Heart left ventricle (tissue), 13 donors: ENCODE measurements around the gene AHRR.
A peak's percentile ranks its signal among the peaks of the same experiment; 100 is the strongest.

Experiments
- POLR2A ChIP-seq, 2 donors: fragments of 450-650 bp; IDR thresholded peaks; one replicate each; pipeline ENCODE4 v1.6.1; 2017; ENCODE audit warnings: antibody characterized with exemption in 2 of 2, mild to moderate bottlenecking in 2 of 2, moderate library complexity in 2 of 2
- TF ChIP-seq, protein P1 (sequence below), 12 donors: fragments of 200-600 bp; sonication (generic) in 4 of 12; IDR thresholded peaks; one replicate each; pipeline versions ENCODE4 v1.5.0 to v1.8.0; 2018 to 2022; ENCODE audit warnings: antibody characterized with exemption in 12 of 12, mild to moderate bottlenecking in 5 of 12
- donor health status: ischemic (EF 13 %, LVEDD 7.1; RV severe dilation, severe dysfunction).
- donor health status: DM: no; HTN: yes; CAD: no.
- donor health status: DM: no; HTN: no; CAD: no.
- donor health status: ischemic (EF 25% LVEDD 6.9; RV normal size, moderate dysfunction).
- donor health status: ischemic (EF 25% LVEDD 5.7; RV mildly dilated, moderate dysfunction).
- donor health status: ischemic (EF 35%, LVEDD 5.7; RV mildly dilated, moderate dysfunction).
- donor health status: nonischemic (EF 11% LVEDD 7.7; RV severe dilation, severe dysfunction).
- donor health status: DM: yes; HTN: yes; CAD: no.
- donor health status: PGD.
- donor health status: ischemic (EF 29% LVEDD 5.4; RV normal size, mild dysfunction).
- donor health status: nonischemic (EF 23%, LVEDD 6.1; RV moderate dilation, normal function).

DNA sequence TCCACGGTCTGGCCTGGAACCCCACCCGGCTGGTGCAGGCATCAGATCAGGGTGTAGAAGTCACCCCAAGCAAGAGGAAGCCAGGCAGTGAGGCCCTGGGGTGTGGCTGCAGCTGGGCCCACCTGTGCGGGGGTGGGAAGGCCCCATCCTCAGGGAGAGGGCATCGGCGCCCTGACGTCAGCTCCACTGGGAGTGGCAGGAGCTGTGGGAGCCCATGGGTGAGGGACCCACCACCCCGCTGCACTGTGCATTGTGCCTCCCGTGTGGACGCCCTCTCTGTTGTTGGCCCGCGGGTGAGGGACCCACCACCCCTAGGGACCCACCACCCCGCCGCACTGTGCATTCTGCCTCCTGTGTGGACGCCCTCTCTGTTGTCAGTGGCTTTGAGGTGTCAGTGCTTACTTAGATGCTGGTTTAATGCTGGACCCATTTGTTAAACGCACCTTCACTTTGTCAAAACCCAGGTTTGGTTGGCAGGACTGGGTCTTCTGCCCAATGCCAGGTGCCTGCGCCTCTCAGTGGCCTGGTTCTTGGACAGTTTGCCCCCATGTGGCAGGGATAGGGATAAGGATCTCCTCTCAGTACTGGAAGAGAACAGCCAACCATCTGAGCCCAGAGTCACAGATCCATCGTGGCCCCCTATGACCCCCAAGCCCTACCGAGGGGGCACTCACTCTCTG is 114.6 kb downstream of the AHRR start:
- TF ChIP-seq, protein P1, sequence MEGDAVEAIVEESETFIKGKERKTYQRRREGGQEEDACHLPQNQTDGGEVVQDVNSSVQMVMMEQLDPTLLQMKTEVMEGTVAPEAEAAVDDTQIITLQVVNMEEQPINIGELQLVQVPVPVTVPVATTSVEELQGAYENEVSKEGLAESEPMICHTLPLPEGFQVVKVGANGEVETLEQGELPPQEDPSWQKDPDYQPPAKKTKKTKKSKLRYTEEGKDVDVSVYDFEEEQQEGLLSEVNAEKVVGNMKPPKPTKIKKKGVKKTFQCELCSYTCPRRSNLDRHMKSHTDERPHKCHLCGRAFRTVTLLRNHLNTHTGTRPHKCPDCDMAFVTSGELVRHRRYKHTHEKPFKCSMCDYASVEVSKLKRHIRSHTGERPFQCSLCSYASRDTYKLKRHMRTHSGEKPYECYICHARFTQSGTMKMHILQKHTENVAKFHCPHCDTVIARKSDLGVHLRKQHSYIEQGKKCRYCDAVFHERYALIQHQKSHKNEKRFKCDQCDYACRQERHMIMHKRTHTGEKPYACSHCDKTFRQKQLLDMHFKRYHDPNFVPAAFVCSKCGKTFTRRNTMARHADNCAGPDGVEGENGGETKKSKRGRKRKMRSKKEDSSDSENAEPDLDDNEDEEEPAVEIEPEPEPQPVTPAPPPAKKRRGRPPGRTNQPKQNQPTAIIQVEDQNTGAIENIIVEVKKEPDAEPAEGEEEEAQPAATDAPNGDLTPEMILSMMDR (IDR thresholded peaks at IDR 0.05), result peak in 2 of 12 donors; percentile 8 to 10
- no peak for TF ChIP-seq POLR2A (IDR thresholded peaks at IDR 0.05)
